A549 (cell line): ENCODE results near the gene DDX49. TPM values are rescaled to one million over a fixed set of nuclear protein-coding genes. Genes with fewer than 3 reads are reported as not detected.

Experiments used
- ATAC-seq, 2 experiments: fragments of 200-7000 bp in 1 of 2; fragments of >200 bp in 1 of 2; cut with Nextera tagmentation in 1 of 2; cut with Tn5 transposase in 1 of 2; 3 replicates each; pipeline versions ENCODE4 v1.8.0 to v1.9.1; 2018 to 2020; ENCODE audit warnings: mild to moderate bottlenecking in 1 of 2, moderate library complexity in 1 of 2
- CTCF ChIA-PET: fragments of 300-600 bp; sonication (Branson Sonifier 250); formaldehyde crosslinking; extraction: SDS; loops from one replicate; lab custom pipeline; 2021; ENCODE audit warnings: antibody characterized with exemption, inconsistent platforms; lab: Yijun Ruan, JAX
- POLR2A ChIA-PET: fragments of 350-600 bp; formaldehyde crosslinking; extraction: SDS; loops from one replicate; lab custom pipeline; 2021; ENCODE audit warnings: antibody characterized with exemption, inconsistent platforms; lab: Yijun Ruan, JAX
- DNase-seq, 2 experiments: peaks; one replicate each; pipeline versions ENCODE4 v3.0.0 to v3.0.0-alpha.2; 2011 to 2016; ENCODE audit warnings: low read depth in 1 of 2, low spot score in 1 of 2
- FAIRE-seq: peaks from 2 replicates; lab custom pipeline; 2011; peaks lifted over from hg19 to GRCh38; lab: Jason Lieb, UNC
- H3K27ac ChIP-seq, 2 experiments: fragments of >200 bp; sonication (Bioruptor Twin); formaldehyde crosslinking; 3 replicates each; pipeline ENCODE4 v1.5.1; 2016 to 2017
- H3K4me1 ChIP-seq: fragments of >200 bp; sonication (Bioruptor Twin); formaldehyde crosslinking; 3 replicates; pipeline ENCODE4 v1.6.1; 2016
- H3K4me2 ChIP-seq: fragments of >200 bp; sonication (Bioruptor Twin); formaldehyde crosslinking; 3 replicates; pipeline ENCODE4 v1.6.1; 2016
- H3K4me3 ChIP-seq: fragments of >200 bp; sonication (Bioruptor Twin); formaldehyde crosslinking; 3 replicates; pipeline ENCODE4 v1.5.1; 2016
- H3K9me3 ChIP-seq: fragments of >200 bp; sonication (Bioruptor Twin); formaldehyde crosslinking; 3 replicates; pipeline ENCODE4 v1.6.1; 2016
- BHLHE40 ChIP-seq: IDR thresholded peaks from 2 replicates; pipeline ENCODE4 v1.6.1; 2012; ENCODE audit warnings: low read depth, low read length, inconsistent platforms
- CBX2 ChIP-seq: fragments of 200-600 bp; sonication (generic); IDR thresholded peaks from 2 replicates; pipeline ENCODE4 v1.6.1; 2016; ENCODE audit warnings: low read depth, mild to moderate bottlenecking, borderline replicate concordance
- CHD2 ChIP-seq: fragments of 150-350 bp; IDR thresholded peaks from 2 replicates; pipeline ENCODE4 v1.6.1; 2014; ENCODE audit warnings: low read length; ENCODE audit not compliant: partially characterized antibody
- EHF ChIP-seq: fragments of 250-450 bp; sonication (Bioruptor Pico); IDR thresholded peaks from 2 replicates; pipeline ENCODE4 v1.5.0; 2020; ENCODE audit warnings: mild to moderate bottlenecking
- EP300 ChIP-seq, 2 experiments: fragments of >200 bp; sonication (Bioruptor Twin); formaldehyde crosslinking; IDR thresholded peaks; 2 replicates in 1 of 2; 3 replicates in 1 of 2; pipeline ENCODE4 v1.6.1; 2016 to 2017
- FOSB ChIP-seq: fragments of 250-450 bp; sonication (Bioruptor Pico); IDR thresholded peaks from 2 replicates; pipeline ENCODE4 v1.5.0; 2020; ENCODE audit warnings: mild to moderate bottlenecking, moderate library complexity
- HOXB13 ChIP-seq: fragments of 250-450 bp; sonication (Bioruptor Pico); IDR thresholded peaks from 2 replicates; pipeline ENCODE4 v1.5.0; 2020; ENCODE audit warnings: low read depth, mild to moderate bottlenecking, moderate library complexity
- JUN ChIP-seq, 2 experiments: fragments of >200 bp; sonication (Bioruptor Twin); formaldehyde crosslinking; IDR thresholded peaks; 2 replicates in 1 of 2; 3 replicates in 1 of 2; pipeline ENCODE4 v1.6.1; 2016 to 2017
- KDM1A ChIP-seq: fragments of 200-600 bp; sonication (generic); IDR thresholded peaks from 2 replicates; pipeline ENCODE4 v1.6.1; 2016; ENCODE audit warnings: low read depth, mild to moderate bottlenecking
- MAFK ChIP-seq: fragments of 450-650 bp; IDR thresholded peaks from 2 replicates; pipeline ENCODE4 v1.6.1; 2014; ENCODE audit not compliant: partially characterized antibody
- MYC ChIP-seq: IDR thresholded peaks from 2 replicates; pipeline ENCODE4 v1.6.1; 2012; ENCODE audit warnings: mild to moderate bottlenecking, inconsistent platforms, low read length, improper control_type of control experiment, borderline replicate concordance
- NPAS2 ChIP-seq: fragments of 250-450 bp; sonication (Bioruptor Pico); IDR thresholded peaks from 2 replicates; pipeline ENCODE4 v1.8.0; 2022; ENCODE audit warnings: mild to moderate bottlenecking, moderate library complexity, borderline replicate concordance
- RAD21 ChIP-seq, 2 experiments: fragments of >200 bp in 1 of 2; sonication (Bioruptor Twin) in 1 of 2; formaldehyde crosslinking in 1 of 2; IDR thresholded peaks in 1 of 2; conservative IDR thresholded peaks in 1 of 2; 2 replicates in 1 of 2; 3 replicates in 1 of 2; pipeline ENCODE4 v1.6.1; 2012 to 2018; ENCODE audit warnings: inconsistent platforms in 1 of 2
- RCOR1 ChIP-seq: fragments of 150-350 bp; IDR thresholded peaks from 2 replicates; pipeline ENCODE4 v1.6.1; 2014; ENCODE audit warnings: antibody characterized with exemption, low read length, low read depth
- SREBF2 ChIP-seq: fragments of 450-650 bp; IDR thresholded peaks from 2 replicates; pipeline ENCODE4 v1.6.1; 2014; ENCODE audit warnings: mild to moderate bottlenecking, moderate library complexity
- WGBS: methylation state at CpG from one replicate; pipeline ENCODE4 v1.1.6; 2017; ENCODE audit errors: missing lambda C conversion rate; 5-methylcytosine and 5-hydroxymethylcytosine counted together
- polyA plus RNA-seq, 4 experiments: library from polyadenylated mRNA; depleted of rRNA in 3 of 4; stranded (reverse); fragments of >200 nt; fragmentation: RNase III in 1 of 4; extraction: RNeasy Plus Mini Kit Qiagen cat#74134 plus additional on column Dnase treatment in 1 of 4; gene quantifications; 2 replicates in 3 of 4; 3 replicates in 1 of 4; pipeline ENCODE4 v1.2.3, GENCODE V29; 2011 to 2017
- TF ChIP-seq, protein P1 (sequence below): IDR thresholded peaks from 2 replicates; pipeline ENCODE4 v1.6.1; 2012
- TF ChIP-seq, protein P2 (sequence below): fragments of 150-350 bp; IDR thresholded peaks from 2 replicates; pipeline ENCODE4 v1.6.1; 2014; ENCODE audit warnings: low read depth, mild to moderate bottlenecking, low read length
- TF ChIP-seq, protein P3 (sequence below): fragments of 450-650 bp; IDR thresholded peaks from 2 replicates; pipeline ENCODE4 v1.6.1; 2014; ENCODE audit warnings: antibody characterized with exemption
- TF ChIP-seq, protein P4 (sequence below): IDR thresholded peaks from 2 replicates; pipeline ENCODE4 v1.6.1; 2012; ENCODE audit warnings: low read depth, borderline replicate concordance

The DDX49 gene
- polyA plus RNA-seq, 2 of the 4 experiments (the other 2 are of a cell fraction) = 23.4 to 31.5 TPM

GRCh38 chr19:18910010-18910409, 9.5 kb upstream of the DDX49 start:
- FAIRE-seq = no peak
- POLR2A ChIA-PET = no interaction called here
- DNase-seq = no peak
- H3K4me1 ChIP-seq = no peaks in the 10 kb centered on the region
- no peak overlapping the region for H3K4me3 ChIP-seq
- no peak overlapping the region for H3K4me2 ChIP-seq
- ATAC-seq = no peak
- 98% methylated on average over 7 of the region's 10 CpGs for WGBS
- TF ChIP-seq EHF (CRISPR knock-in tag) (no peak), EP300 (IDR thresholded peaks at IDR 0.05) (no peak), JUN (IDR thresholded peaks at IDR 0.05) (no peak), MYC (no peak), RCOR1 (no peak), HOXB13 (CRISPR knock-in tag) (no peak), SREBF2 (no peak), CHD2 (no peak)
- TF ChIP-seq, protein P1, sequence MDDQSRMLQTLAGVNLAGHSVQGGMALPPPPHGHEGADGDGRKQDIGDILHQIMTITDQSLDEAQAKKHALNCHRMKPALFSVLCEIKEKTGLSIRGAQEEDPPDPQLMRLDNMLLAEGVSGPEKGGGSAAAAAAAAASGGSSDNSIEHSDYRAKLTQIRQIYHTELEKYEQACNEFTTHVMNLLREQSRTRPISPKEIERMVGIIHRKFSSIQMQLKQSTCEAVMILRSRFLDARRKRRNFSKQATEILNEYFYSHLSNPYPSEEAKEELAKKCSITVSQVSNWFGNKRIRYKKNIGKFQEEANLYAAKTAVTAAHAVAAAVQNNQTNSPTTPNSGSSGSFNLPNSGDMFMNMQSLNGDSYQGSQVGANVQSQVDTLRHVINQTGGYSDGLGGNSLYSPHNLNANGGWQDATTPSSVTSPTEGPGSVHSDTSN = no peak
- TF ChIP-seq, protein P2, sequence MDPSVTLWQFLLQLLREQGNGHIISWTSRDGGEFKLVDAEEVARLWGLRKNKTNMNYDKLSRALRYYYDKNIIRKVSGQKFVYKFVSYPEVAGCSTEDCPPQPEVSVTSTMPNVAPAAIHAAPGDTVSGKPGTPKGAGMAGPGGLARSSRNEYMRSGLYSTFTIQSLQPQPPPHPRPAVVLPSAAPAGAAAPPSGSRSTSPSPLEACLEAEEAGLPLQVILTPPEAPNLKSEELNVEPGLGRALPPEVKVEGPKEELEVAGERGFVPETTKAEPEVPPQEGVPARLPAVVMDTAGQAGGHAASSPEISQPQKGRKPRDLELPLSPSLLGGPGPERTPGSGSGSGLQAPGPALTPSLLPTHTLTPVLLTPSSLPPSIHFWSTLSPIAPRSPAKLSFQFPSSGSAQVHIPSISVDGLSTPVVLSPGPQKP = no peak
- TF ChIP-seq, protein P3, sequence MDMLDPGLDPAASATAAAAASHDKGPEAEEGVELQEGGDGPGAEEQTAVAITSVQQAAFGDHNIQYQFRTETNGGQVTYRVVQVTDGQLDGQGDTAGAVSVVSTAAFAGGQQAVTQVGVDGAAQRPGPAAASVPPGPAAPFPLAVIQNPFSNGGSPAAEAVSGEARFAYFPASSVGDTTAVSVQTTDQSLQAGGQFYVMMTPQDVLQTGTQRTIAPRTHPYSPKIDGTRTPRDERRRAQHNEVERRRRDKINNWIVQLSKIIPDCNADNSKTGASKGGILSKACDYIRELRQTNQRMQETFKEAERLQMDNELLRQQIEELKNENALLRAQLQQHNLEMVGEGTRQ = no peak
- TF ChIP-seq, all 56 proteins: peak for 0
- CTCF ChIA-PET = interaction anchor here (1.2 to 2.8 kb wide), 2 partner anchors 14 to 77 kb away, joined by 3 to 9 read pairs; partner anchors contain the start of gene CERS1
- Histone ChIP-seq H3K27ac (no peak overlapping the region), H3K9me3 (no peaks in the 10 kb centered on the region)

DNA sequence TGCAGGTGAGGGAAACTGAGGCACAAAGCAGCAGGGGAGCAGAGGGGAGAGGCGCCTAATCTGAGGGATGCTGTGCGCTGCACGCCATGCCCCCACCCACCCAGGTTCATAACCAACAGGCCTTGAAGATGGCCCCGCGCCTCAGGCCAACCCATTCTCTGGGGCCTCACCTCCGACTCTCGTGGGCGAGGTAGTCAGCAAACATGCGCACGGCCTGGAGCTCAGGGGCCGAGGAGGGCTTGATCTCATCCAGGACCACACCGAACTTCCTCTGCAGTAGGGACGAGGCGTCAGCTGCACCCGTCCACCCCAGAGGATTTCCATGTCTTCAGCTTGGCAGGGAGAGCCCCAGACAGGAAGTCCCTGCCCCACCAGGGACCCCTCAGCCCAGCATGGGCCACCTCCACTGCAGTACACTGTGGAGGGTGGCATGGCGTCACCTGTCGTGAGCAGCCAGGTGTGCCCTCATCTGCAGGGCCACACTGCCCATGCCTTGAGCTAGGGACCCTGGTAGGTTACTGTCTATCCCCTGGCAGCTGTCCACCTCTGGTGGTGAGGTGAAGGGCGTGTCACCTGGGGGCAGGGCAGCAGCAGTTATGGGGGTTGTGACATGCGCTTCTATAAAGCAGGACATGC, 8.6 kb upstream of the DDX49 start:
- Histone ChIP-seq H3K4me1 (no peaks in the 10 kb centered on the region), H3K9me3 (no peaks in the 10 kb centered on the region), H3K27ac (no peak overlapping the region), H3K4me2 (no peak overlapping the region), H3K4me3 (no peak overlapping the region)
- TF ChIP-seq KDM1A (no peak), NPAS2 (CRISPR knock-in tag) (no peak), RAD21 (conservative IDR thresholded peaks at IDR 0.05 in 1 of 2, IDR thresholded peaks at IDR 0.05 in 1 of 2) (no peak), BHLHE40 (no peak), CBX2 (no peak), FOSB (CRISPR knock-in tag) (no peak), RCOR1 (no peak), MAFK (no peak)
- TF ChIP-seq, protein P4, sequence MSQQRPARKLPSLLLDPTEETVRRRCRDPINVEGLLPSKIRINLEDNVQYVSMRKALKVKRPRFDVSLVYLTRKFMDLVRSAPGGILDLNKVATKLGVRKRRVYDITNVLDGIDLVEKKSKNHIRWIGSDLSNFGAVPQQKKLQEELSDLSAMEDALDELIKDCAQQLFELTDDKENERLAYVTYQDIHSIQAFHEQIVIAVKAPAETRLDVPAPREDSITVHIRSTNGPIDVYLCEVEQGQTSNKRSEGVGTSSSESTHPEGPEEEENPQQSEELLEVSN = no peak
- TF ChIP-seq, protein P1 = no peak
- ChIA-PET POLR2A (no interaction called here), CTCF (interaction anchor here (0.6 to 1.6 kb wide), 4 partner anchors 15 to 286 kb away, joined by 3 to 6 read pairs (median 4); no protein-coding TSS in a partner anchor)
- WGBS = 92% methylated on average over 13 of the region's 19 CpGs
- ATAC-seq (no peak), FAIRE-seq (no peak), DNase-seq (no peak)
